K562 (cell line): ENCODE measurements around the gene LTA. TPM values are rescaled to one million over a fixed set of nuclear protein-coding genes. Genes with fewer than 3 reads are reported as not detected.
A peak's percentile ranks its signal among the peaks of the same experiment; 100 is the strongest.

ENCODE experiments used
- CHD2 ChIP-seq: IDR thresholded peaks from 2 replicates; pipeline ENCODE4 v1.6.1; 2011; ENCODE audit warnings: low read depth, low read length
- ELF2 ChIP-seq: fragments of 250-450 bp; sonication (Bioruptor Pico); IDR thresholded peaks from 2 replicates; pipeline ENCODE4 v1.5.0; 2021; ENCODE audit warnings: mild to moderate bottlenecking
- HDAC1 ChIP-seq, 2 experiments: fragments of 450-650 bp; IDR thresholded peaks; 2 replicates each; pipeline ENCODE4 v1.6.1; 2016 to 2017; ENCODE audit warnings: inconsistent platforms in 1 of 2, mild to moderate bottlenecking in 1 of 2, moderate library complexity in 1 of 2
- KLF1 ChIP-seq: fragments of 450-650 bp; IDR thresholded peaks from 2 replicates; pipeline ENCODE4 v1.6.1; 2016; ENCODE audit warnings: missing genetic modification characterization, missing compliant biosample characterization
- NFE2L1 ChIP-seq: fragments of 450-650 bp; IDR thresholded peaks from 2 replicates; pipeline ENCODE4 v1.6.1; 2016; ENCODE audit warnings: missing genetic modification characterization, low read depth, mild to moderate bottlenecking, missing compliant biosample characterization, moderate library complexity, borderline replicate concordance
- RBM15 ChIP-seq: fragments of 200-400 bp; formaldehyde crosslinking; IDR thresholded peaks from 2 replicates; pipeline ENCODE4 v1.6.1; 2018; ENCODE audit warnings: mild to moderate bottlenecking, low read length, moderate library complexity; ENCODE audit not compliant: insufficient read depth
- RBM22 ChIP-seq: fragments of 200-400 bp; formaldehyde crosslinking; IDR thresholded peaks from 2 replicates; pipeline ENCODE4 v1.6.1; 2018; ENCODE audit warnings: low read length, low read depth; ENCODE audit not compliant: poor library complexity, severe bottlenecking
- TOE1 ChIP-seq, 2 experiments: fragments of 450-650 bp in 1 of 2; sonication (generic) in 1 of 2; formaldehyde crosslinking in 1 of 2; IDR thresholded peaks; 2 replicates each; pipeline versions ENCODE4 v1.7.1 to v1.8.0; 2016 to 2022; ENCODE audit warnings: borderline replicate concordance in 2 of 2, mild to moderate bottlenecking in 2 of 2, antibody characterized with exemption in 1 of 2, inconsistent platforms in 1 of 2, low read depth in 1 of 2, missing genetic modification reagents in 1 of 2, moderate library complexity in 1 of 2
- ZFX ChIP-seq: sonication (generic); formaldehyde crosslinking; IDR thresholded peaks from 2 replicates; pipeline ENCODE4 v1.8.0; 2022; ENCODE audit warnings: mild to moderate bottlenecking, missing genetic modification reagents, moderate library complexity
- ZNF175 ChIP-seq: fragments of 200-800 bp; sonication (Bioruptor generic); IDR thresholded peaks from 2 replicates; pipeline ENCODE4 v1.6.1; 2016; ENCODE audit warnings: low read depth, mild to moderate bottlenecking, missing genetic modification characterization, missing compliant biosample characterization
- ZNF518B ChIP-seq: fragments of 250-450 bp; sonication (Bioruptor Pico); IDR thresholded peaks from 2 replicates; pipeline ENCODE4 v1.5.0; 2021; ENCODE audit warnings: mild to moderate bottlenecking, moderate library complexity
- ZNF717 ChIP-seq: fragments of 250-450 bp; sonication (Bioruptor Pico); IDR thresholded peaks from 2 replicates; pipeline ENCODE4 v1.5.0; 2021
- polyA plus RNA-seq, 8 experiments: library from polyadenylated mRNA; depleted of rRNA in 4 of 8; stranded (reverse) in 5 of 8; unstranded in 3 of 8; fragments of >200 nt; fragmentation: Nextera tagmentation in 2 of 8; fragmentation: Illumina TruSeq in 1 of 8; extraction: Ambion mirVana in 2 of 8; extraction: Trizol in 1 of 8; gene quantifications; 2 replicates each; pipeline versions ENCODE4 v1.2.1 to v1.2.3, GENCODE V29; 2011 to 2014; ENCODE audit warnings: inconsistent platforms in 1 of 8, missing spikeins in 1 of 8
- total RNA-seq, 7 experiments: library from RNA; depleted of rRNA in 6 of 7; stranded (reverse); fragments of >200 nt in 6 of 7; fragmentation: Illumina TruSeq in 2 of 7; extraction: Trizol in 2 of 7; gene quantifications; 2 replicates each; pipeline versions ENCODE4 v1.2.1 to v1.2.3, GENCODE V29; 2011 to 2021; ENCODE audit warnings: low replicate concordance in 1 of 7
- TF ChIP-seq, protein P1 (sequence below): sonication (generic); formaldehyde crosslinking; IDR thresholded peaks from 2 replicates; pipeline ENCODE4 v1.8.0; 2023; ENCODE audit warnings: missing genetic modification reagents, mild to moderate bottlenecking, borderline replicate concordance
- TF ChIP-seq, protein P2 (sequence below): sonication (generic); formaldehyde crosslinking; IDR thresholded peaks from 2 replicates; pipeline ENCODE4 v1.8.1; 2023; ENCODE audit warnings: mild to moderate bottlenecking, missing genetic modification reagents

Gene LTA
- total and polyA plus RNA-seq, 9 of the 15 experiments (the other 6 are each of a cell fraction or from before 2014, with no cell fraction given) = 0.80 TPM; not detected in 8

GRCh38 chr6:31546958-31547726 lies 24.9 kb upstream of the LTA start, which contains the start of gene NFKBIL1 (continued):
- TF ChIP-seq, protein P1, sequence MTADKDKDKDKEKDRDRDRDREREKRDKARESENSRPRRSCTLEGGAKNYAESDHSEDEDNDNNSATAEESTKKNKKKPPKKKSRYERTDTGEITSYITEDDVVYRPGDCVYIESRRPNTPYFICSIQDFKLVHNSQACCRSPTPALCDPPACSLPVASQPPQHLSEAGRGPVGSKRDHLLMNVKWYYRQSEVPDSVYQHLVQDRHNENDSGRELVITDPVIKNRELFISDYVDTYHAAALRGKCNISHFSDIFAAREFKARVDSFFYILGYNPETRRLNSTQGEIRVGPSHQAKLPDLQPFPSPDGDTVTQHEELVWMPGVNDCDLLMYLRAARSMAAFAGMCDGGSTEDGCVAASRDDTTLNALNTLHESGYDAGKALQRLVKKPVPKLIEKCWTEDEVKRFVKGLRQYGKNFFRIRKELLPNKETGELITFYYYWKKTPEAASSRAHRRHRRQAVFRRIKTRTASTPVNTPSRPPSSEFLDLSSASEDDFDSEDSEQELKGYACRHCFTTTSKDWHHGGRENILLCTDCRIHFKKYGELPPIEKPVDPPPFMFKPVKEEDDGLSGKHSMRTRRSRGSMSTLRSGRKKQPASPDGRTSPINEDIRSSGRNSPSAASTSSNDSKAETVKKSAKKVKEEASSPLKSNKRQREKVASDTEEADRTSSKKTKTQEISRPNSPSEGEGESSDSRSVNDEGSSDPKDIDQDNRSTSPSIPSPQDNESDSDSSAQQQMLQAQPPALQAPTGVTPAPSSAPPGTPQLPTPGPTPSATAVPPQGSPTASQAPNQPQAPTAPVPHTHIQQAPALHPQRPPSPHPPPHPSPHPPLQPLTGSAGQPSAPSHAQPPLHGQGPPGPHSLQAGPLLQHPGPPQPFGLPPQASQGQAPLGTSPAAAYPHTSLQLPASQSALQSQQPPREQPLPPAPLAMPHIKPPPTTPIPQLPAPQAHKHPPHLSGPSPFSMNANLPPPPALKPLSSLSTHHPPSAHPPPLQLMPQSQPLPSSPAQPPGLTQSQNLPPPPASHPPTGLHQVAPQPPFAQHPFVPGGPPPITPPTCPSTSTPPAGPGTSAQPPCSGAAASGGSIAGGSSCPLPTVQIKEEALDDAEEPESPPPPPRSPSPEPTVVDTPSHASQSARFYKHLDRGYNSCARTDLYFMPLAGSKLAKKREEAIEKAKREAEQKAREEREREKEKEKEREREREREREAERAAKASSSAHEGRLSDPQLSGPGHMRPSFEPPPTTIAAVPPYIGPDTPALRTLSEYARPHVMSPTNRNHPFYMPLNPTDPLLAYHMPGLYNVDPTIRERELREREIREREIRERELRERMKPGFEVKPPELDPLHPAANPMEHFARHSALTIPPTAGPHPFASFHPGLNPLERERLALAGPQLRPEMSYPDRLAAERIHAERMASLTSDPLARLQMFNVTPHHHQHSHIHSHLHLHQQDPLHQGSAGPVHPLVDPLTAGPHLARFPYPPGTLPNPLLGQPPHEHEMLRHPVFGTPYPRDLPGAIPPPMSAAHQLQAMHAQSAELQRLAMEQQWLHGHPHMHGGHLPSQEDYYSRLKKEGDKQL (CRISPR knock-in tag) = no peak
- TF ChIP-seq RBM22 (no peak), KLF1 (tag) (peak; percentile 93), ZNF518B (0 out of 2 replicates have a peak, but pooled peaks have one; percentile 71), ELF2 (CRISPR knock-in tag) (peak; percentile 42; the same call in 1 of the 2 replicates), ZNF717 (CRISPR knock-in tag) (no peak), ZNF175 (CRISPR knock-in tag) (0 out of 2 replicates have a peak, but pooled peaks have one; percentile 20), HDAC1 (IDR thresholded peaks at IDR 0.05) (peak in 1 of 2 experiments; percentile 87; a peak in 2 of 4 replicates), RBM15 (no peak), NFE2L1 (tag) (no peak), CHD2 (no peak), TOE1 (IDR thresholded peaks at IDR 0.05; ENCODE audit: borderline replicate concordance) (peak; percentile 93), TOE1 (CRISPR knock-in tag; IDR thresholded peaks at IDR 0.05; ENCODE audit: borderline replicate concordance, low read depth) (no peak), ZFX (CRISPR knock-in tag) (peak; percentile 87)
- TF ChIP-seq, protein P2, sequence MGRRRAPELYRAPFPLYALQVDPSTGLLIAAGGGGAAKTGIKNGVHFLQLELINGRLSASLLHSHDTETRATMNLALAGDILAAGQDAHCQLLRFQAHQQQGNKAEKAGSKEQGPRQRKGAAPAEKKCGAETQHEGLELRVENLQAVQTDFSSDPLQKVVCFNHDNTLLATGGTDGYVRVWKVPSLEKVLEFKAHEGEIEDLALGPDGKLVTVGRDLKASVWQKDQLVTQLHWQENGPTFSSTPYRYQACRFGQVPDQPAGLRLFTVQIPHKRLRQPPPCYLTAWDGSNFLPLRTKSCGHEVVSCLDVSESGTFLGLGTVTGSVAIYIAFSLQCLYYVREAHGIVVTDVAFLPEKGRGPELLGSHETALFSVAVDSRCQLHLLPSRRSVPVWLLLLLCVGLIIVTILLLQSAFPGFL = no peak
